ENCODE results near the gene STK4. TPM values are rescaled to one million over a fixed set of nuclear protein-coding genes. Genes with fewer than 3 reads are reported as not detected.

The STK4 gene
- total and polyA plus RNA-seq, 2 of the 4 experiments (the other 2 are of a cell fraction) = 10.2 to 22.2 TPM

DNA sequence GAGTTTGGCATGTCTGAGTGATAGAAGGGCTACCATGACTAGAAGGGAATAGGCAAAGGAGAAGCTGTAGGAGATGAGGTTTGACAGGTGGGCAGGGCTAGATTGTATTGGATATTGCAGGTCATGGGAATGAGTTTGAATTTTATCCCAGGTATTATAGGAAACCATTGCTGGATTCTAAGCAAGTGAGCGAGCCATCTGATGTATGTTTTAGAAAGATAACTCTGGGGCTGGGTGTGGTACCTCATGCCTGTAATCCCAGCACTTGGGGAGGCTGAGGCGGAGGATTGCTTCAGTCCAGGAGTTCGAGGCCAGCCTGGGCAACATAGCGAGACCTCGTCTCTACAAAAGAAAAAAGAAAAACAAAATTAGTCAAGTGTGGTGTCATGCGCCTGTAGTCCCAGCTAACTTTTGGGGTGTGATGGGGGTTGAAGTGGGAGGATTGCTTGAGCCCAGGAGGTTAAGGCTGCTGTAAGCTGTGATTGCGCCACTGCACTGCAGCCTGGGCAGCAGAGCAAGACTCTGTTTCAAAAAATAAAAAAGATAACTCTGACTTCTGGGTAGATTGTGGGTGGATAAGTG is 16.9 kb downstream of the STK4 start:
- Histone ChIP-seq H4K20me1 (ENCODE audit: insufficient read depth, low read length) (no peaks in the 10 kb centered on the region), H3K4me2 (ENCODE audit: low read depth, low read length) (no peak overlapping the region), H3K18ac (ENCODE audit: low read depth, low read length) (no peak overlapping the region), H2AK5ac (ENCODE audit: low read depth, low read length) (no peak overlapping the region), H2BK15ac (ENCODE audit: low read depth, low read length) (no peak overlapping the region), H3K14ac (replicated peaks; ENCODE audit: low read depth, low read length) (no peak overlapping the region), H3K4me3 (ENCODE audit: insufficient read depth, low read depth, low read length) (no peak overlapping the region), H3K9ac (ENCODE audit: low read depth, low read length) (no peak overlapping the region), H2BK5ac (ENCODE audit: low read depth, low read length, poor library complexity, severe bottlenecking) (no peak overlapping the region), H3K56ac (ENCODE audit: extremely low read depth, insufficient read depth, low read length) (no peak overlapping the region), H4K8ac (ENCODE audit: low read depth in 2 of 2, low read length in 2 of 2) (no peak overlapping the region), H4K5ac (ENCODE audit: low read depth, low read length) (no peak overlapping the region), H2BK120ac (ENCODE audit: low read depth, low read length) (no peak overlapping the region), H3K4me1 (ENCODE audit: control insufficient read depth, insufficient read depth, low read length) (0 out of 2 replicates have a peak, but pooled peaks cover 3% of the 10 kb centered on the region), H3K9me1 (ENCODE audit: insufficient read depth, low read length) (no peaks in the 10 kb centered on the region), H3K79me1 (ENCODE audit: low read depth in 1 of 2, low read length in 2 of 2) (peaks cover 3 to 5% of the 10 kb centered on the region in 2 experiments; a peak in 2 of 4 replicates), H3K23ac (ENCODE audit: low read depth, low read length) (no peak overlapping the region), H2BK20ac (ENCODE audit: low read depth, low read length) (no peak overlapping the region), H3K4ac (ENCODE audit: low read depth, low read length) (no peak overlapping the region), H3K9me3 (ENCODE audit: control insufficient read depth, insufficient read depth, low read length) (no peaks in the 10 kb centered on the region), H3K36me3 (ENCODE audit: control insufficient read depth, insufficient read depth, low read length) (peaks cover 14% of the 10 kb centered on the region), H4K91ac (ENCODE audit: insufficient read depth, low read depth, low read length) (no peak overlapping the region), H3K27me3 (ENCODE audit: control insufficient read depth, insufficient read depth, low read length) (no peaks in the 10 kb centered on the region), H2AFZ (replicated peaks; ENCODE audit: low read length, poor library complexity) (no peak overlapping the region), H3K27ac (ENCODE audit: insufficient read depth, low read length) (no peak overlapping the region), H2AK9ac (replicated peaks; ENCODE audit: low read depth, low read length, poor library complexity) (no peak overlapping the region)
- POLR2A ChIA-PET (ENCODE audit: unreplicated experiment) = no interaction called here
- CTCF ChIA-PET = no interaction called here
- BruUV-seq (replicated peaks) = no TSS peak
- intact Hi-C loops (cut with micrococcal nuclease) = no loop called here
- in situ Hi-C loops (cut with MboI; ENCODE audit: low sequenced_read_pairs) = no loop called here
- TF ChIP-seq MAFK (IDR thresholded peaks at IDR 0.05; ENCODE audit: low read depth, low read length) = no peak
- TF ChIP-seq, protein P1, sequence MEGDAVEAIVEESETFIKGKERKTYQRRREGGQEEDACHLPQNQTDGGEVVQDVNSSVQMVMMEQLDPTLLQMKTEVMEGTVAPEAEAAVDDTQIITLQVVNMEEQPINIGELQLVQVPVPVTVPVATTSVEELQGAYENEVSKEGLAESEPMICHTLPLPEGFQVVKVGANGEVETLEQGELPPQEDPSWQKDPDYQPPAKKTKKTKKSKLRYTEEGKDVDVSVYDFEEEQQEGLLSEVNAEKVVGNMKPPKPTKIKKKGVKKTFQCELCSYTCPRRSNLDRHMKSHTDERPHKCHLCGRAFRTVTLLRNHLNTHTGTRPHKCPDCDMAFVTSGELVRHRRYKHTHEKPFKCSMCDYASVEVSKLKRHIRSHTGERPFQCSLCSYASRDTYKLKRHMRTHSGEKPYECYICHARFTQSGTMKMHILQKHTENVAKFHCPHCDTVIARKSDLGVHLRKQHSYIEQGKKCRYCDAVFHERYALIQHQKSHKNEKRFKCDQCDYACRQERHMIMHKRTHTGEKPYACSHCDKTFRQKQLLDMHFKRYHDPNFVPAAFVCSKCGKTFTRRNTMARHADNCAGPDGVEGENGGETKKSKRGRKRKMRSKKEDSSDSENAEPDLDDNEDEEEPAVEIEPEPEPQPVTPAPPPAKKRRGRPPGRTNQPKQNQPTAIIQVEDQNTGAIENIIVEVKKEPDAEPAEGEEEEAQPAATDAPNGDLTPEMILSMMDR (conservative IDR thresholded peaks at IDR 0.05; ENCODE audit: low read depth, low read length) = no peak
- TF ChIP-seq, protein P2, sequence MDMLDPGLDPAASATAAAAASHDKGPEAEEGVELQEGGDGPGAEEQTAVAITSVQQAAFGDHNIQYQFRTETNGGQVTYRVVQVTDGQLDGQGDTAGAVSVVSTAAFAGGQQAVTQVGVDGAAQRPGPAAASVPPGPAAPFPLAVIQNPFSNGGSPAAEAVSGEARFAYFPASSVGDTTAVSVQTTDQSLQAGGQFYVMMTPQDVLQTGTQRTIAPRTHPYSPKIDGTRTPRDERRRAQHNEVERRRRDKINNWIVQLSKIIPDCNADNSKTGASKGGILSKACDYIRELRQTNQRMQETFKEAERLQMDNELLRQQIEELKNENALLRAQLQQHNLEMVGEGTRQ (IDR thresholded peaks at IDR 0.05; ENCODE audit: low read depth, low read length) = no peak
- TF ChIP-seq RFX5 (IDR thresholded peaks at IDR 0.05; ENCODE audit: low read depth, low read length) = no peak
- ATAC-seq (ENCODE audit: low read depth) = no peak
- 97% methylated on average over 6 of the region's 7 CpGs; no CpG with 5 or more reads in 1 of the 2 experiments for WGBS, 2 experiments (ENCODE audit: extremely low coverage in 2 of 2, insufficient read length in 1 of 2)
- dilution Hi-C loops (cut with HindIII; ENCODE audit: low sequenced_read_pairs, unreplicated experiment) = no loop called here
- no peak for DNase-seq
